GM19324 (cell line): ENCODE data around the gene CPNE1.

ENCODE experiments used
- ATAC-seq: cut with Tn5 transposase; IDR thresholded peaks from one replicate; pipeline ENCODE4 v1.9.1; 2021; ENCODE audit warnings: mild to moderate bottlenecking, moderate library complexity; ENCODE audit not compliant: unreplicated experiment, low FRiP score

Gene CPNE1

DNA sequence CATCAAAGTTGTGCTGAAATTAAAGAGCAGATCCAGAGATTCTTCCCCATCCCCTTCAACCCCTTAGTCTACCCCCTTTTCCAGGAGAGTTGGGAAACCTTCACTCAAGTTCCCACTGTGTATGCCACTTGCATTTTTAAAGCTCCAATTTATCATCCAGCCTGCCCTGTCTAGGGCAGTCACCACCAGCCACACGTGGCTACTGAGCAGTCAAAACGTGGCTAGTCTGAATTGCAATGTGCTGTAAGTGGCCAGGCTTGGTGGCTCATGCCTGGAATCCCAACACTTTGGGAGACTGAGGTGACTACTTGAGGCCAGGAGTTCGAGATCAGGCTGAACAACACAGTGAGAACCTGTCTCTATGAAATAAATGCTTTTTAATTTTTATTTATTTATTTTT, 87.9 kb downstream of the CPNE1 start:
- no peak for ATAC-seq
